H1 (cell line): Measurements from ENCODE around the gene INSIG1. TPM values are rescaled to one million over a fixed set of nuclear protein-coding genes. Genes with fewer than 3 reads are reported as not detected.
A peak's percentile ranks its signal among the peaks of the same experiment; 100 is the strongest.

Source experiments
- CTCF ChIA-PET: fragments of 300-600 bp; sonication (Branson Sonifier 250); formaldehyde crosslinking; loops from one replicate; lab custom pipeline; 2021; ENCODE audit not compliant: partially characterized antibody; lab: Charles Lee
- POLR2A ChIA-PET: fragments of 300-600 bp; sonication (Branson Sonifier 250); formaldehyde crosslinking; loops from one replicate; lab custom pipeline; 2021; ENCODE audit warnings: inconsistent platforms; ENCODE audit not compliant: partially characterized antibody; lab: Charles Lee
- DNase-seq, 2 experiments: peaks; one replicate each; pipeline versions ENCODE4 v3.0.0 to v3.0.0-alpha.2; 2010 to 2022; ENCODE audit warnings: low spot score in 2 of 2, low read depth in 1 of 2, mixed read lengths in 1 of 2
- FAIRE-seq: peaks from 2 replicates; lab custom pipeline; 2011; peaks lifted over from hg19 to GRCh38; lab: Jason Lieb, UNC
- H2AFZ ChIP-seq: 2 replicates; pipeline ENCODE4 v1.8.1; 2012; ENCODE audit warnings: low read length, inconsistent platforms
- H2AK5ac ChIP-seq: 2 replicates; pipeline ENCODE4 v1.6.1; 2013; ENCODE audit warnings: low read depth, low read length
- H2BK120ac ChIP-seq: replicated peaks from 2 replicates; pipeline ENCODE3; 2013; ENCODE audit warnings: low read depth, low read length, inconsistent platforms
- H2BK12ac ChIP-seq: 2 replicates; pipeline ENCODE4 v1.6.1; 2013; ENCODE audit warnings: low read depth, low read length
- H2BK15ac ChIP-seq: 2 replicates; pipeline ENCODE4 v1.6.1; 2013; ENCODE audit warnings: low read length
- H2BK20ac ChIP-seq: 2 replicates; pipeline ENCODE4 v1.6.1; 2013; ENCODE audit warnings: low read length
- H2BK5ac ChIP-seq: 2 replicates; pipeline ENCODE4 v1.6.1; 2013; ENCODE audit warnings: low read depth, low read length
- H3K14ac ChIP-seq: 2 replicates; pipeline ENCODE4 v1.6.1; 2013; ENCODE audit warnings: inconsistent platforms; ENCODE audit not compliant: insufficient read length
- H3K18ac ChIP-seq: 2 replicates; pipeline ENCODE4 v1.6.1; 2013; ENCODE audit warnings: low read length; ENCODE audit errors: extremely low read depth
- H3K23ac ChIP-seq: 2 replicates; pipeline ENCODE4 v1.6.1; 2013; ENCODE audit warnings: inconsistent platforms; ENCODE audit not compliant: insufficient read length
- H3K23me2 ChIP-seq: 2 replicates; pipeline ENCODE4 v1.6.1; 2013; ENCODE audit warnings: low read depth, low read length
- H3K27ac ChIP-seq: 2 replicates; pipeline ENCODE4 v1.6.1; 2011; ENCODE audit warnings: low read depth, low read length, inconsistent platforms
- H3K27me3 ChIP-seq, 4 experiments: replicated peaks in 1 of 4; 1 replicate in 1 of 4; 2 replicates in 3 of 4; pipeline versions ENCODE4 v1.6.1 to v1.8.1; 2011 to 2013; ENCODE audit warnings: low read length in 3 of 4, mild to moderate bottlenecking in 3 of 4, inconsistent platforms in 2 of 4, mixed read lengths in 2 of 4, moderate library complexity in 1 of 4; ENCODE audit not compliant: control insufficient read depth in 3 of 4, insufficient read depth in 3 of 4; ENCODE audit errors: extremely low read depth in 1 of 4
- H3K36me3 ChIP-seq, 4 experiments: 2 replicates each; pipeline versions ENCODE4 v1.6.1 to v1.8.1; 2011 to 2013; ENCODE audit warnings: mild to moderate bottlenecking in 4 of 4, low read length in 3 of 4, moderate library complexity in 2 of 4, control low read depth in 1 of 4, inconsistent platforms in 1 of 4; ENCODE audit not compliant: insufficient read depth in 4 of 4, control insufficient read depth in 2 of 4
- H3K4ac ChIP-seq: replicated peaks from 2 replicates; pipeline ENCODE3; 2013; ENCODE audit warnings: low read length, low read depth, mixed read lengths, inconsistent platforms; ENCODE audit not compliant: insufficient read length
- H3K4me1 ChIP-seq, 4 experiments: replicated peaks in 1 of 4; 1 replicate in 1 of 4; 2 replicates in 3 of 4; pipeline versions ENCODE4 v1.6.1 to v1.8.1; 2011 to 2013; ENCODE audit warnings: low read length in 3 of 4, inconsistent platforms in 2 of 4, mixed read lengths in 1 of 4; ENCODE audit not compliant: insufficient read depth in 4 of 4, control insufficient read depth in 3 of 4
- H3K4me2 ChIP-seq, 2 experiments: 2 replicates each; pipeline versions ENCODE4 v1.6.1 to v1.8.1; 2011 to 2013; ENCODE audit warnings: low read depth in 2 of 2, low read length in 2 of 2, control low read depth in 1 of 2, inconsistent platforms in 1 of 2, mild to moderate bottlenecking in 1 of 2; ENCODE audit not compliant: insufficient read depth in 1 of 2
- H3K4me3 ChIP-seq, 4 experiments: fragments of 200-600, 300-600 bp in 1 of 4; sonication (generic), shearing (Covaris generic), sonication (Bioruptor Twin) in 1 of 4; 2 replicates each; pipeline versions ENCODE4 v1.5.1 to v1.8.1; 2011 to 2016; ENCODE audit warnings: low read length in 4 of 4, low read depth in 3 of 4, control low read depth in 2 of 4, inconsistent platforms in 2 of 4, mild to moderate bottlenecking in 2 of 4, mixed read lengths in 1 of 4, moderate library complexity in 1 of 4; ENCODE audit not compliant: insufficient read depth in 2 of 4; ENCODE audit errors: extremely low read depth in 1 of 4
- H3K56ac ChIP-seq: replicated peaks from 2 replicates; pipeline ENCODE3; 2013; ENCODE audit warnings: low read depth, mild to moderate bottlenecking, mixed read lengths, low read length, inconsistent platforms; ENCODE audit not compliant: insufficient read length
- H3K79me1 ChIP-seq: 2 replicates; pipeline ENCODE4 v1.6.1; 2013; ENCODE audit warnings: low read depth, low read length, control low read depth
- H3K79me2 ChIP-seq, 2 experiments: 2 replicates each; pipeline versions ENCODE4 v1.6.1 to v1.8.1; 2012 to 2013; ENCODE audit warnings: low read length in 2 of 2, mild to moderate bottlenecking in 2 of 2, inconsistent platforms in 1 of 2; ENCODE audit not compliant: insufficient read depth in 2 of 2, control insufficient read depth in 1 of 2
- H3K9ac ChIP-seq, 4 experiments: replicated peaks in 1 of 4; 1 replicate in 1 of 4; 2 replicates in 3 of 4; pipeline versions ENCODE4 v1.6.1 to v1.8.1; 2011 to 2013; ENCODE audit warnings: low read depth in 3 of 4, low read length in 3 of 4, control low read depth in 2 of 4, mild to moderate bottlenecking in 2 of 4, moderate library complexity in 2 of 4, inconsistent platforms in 1 of 4; ENCODE audit errors: extremely low read depth in 1 of 4
- H3K9me3 ChIP-seq, 2 experiments: 2 replicates each; pipeline versions ENCODE4 v1.6.1 to v1.8.1; 2012 to 2013; ENCODE audit warnings: mild to moderate bottlenecking in 2 of 2, moderate library complexity in 2 of 2, control low read depth in 1 of 2, inconsistent platforms in 1 of 2, low read depth in 1 of 2, low read length in 1 of 2, mixed read lengths in 1 of 2; ENCODE audit not compliant: insufficient read depth in 2 of 2
- H4K20me1 ChIP-seq, 2 experiments: replicated peaks in 1 of 2; 2 replicates each; pipeline versions ENCODE3 to v1.8.1; 2011 to 2013; ENCODE audit warnings: inconsistent platforms in 2 of 2, low read length in 2 of 2, mild to moderate bottlenecking in 1 of 2; ENCODE audit not compliant: insufficient read depth in 2 of 2, control insufficient read depth in 1 of 2
- H4K5ac ChIP-seq: 2 replicates; pipeline ENCODE4 v1.6.1; 2013; ENCODE audit warnings: low read length, low read depth, mixed read lengths, inconsistent platforms; ENCODE audit not compliant: insufficient read length
- H4K8ac ChIP-seq: 2 replicates; pipeline ENCODE4 v1.8.0; 2013; ENCODE audit warnings: mild to moderate bottlenecking, moderate library complexity, low read length, inconsistent platforms; ENCODE audit not compliant: insufficient read depth; ENCODE audit errors: extremely low read depth
- H4K91ac ChIP-seq: replicated peaks from 2 replicates; pipeline ENCODE3; 2013; ENCODE audit warnings: low read length, mixed read lengths, inconsistent platforms; ENCODE audit not compliant: insufficient read length
- ATF3 ChIP-seq: IDR thresholded peaks from 2 replicates; pipeline ENCODE4 v1.6.1; 2011; ENCODE audit warnings: low read depth, mild to moderate bottlenecking, low read length; ENCODE audit not compliant: insufficient read depth
- BACH1 ChIP-seq: IDR thresholded peaks from 2 replicates; pipeline ENCODE4 v1.6.1; 2012; ENCODE audit warnings: low read length, improper control_type of control experiment
- EZH2 ChIP-seq: fragments of 200-600 bp; sonication (generic); IDR thresholded peaks from 2 replicates; pipeline ENCODE4 v1.7.1; 2012; ENCODE audit warnings: low read depth, mild to moderate bottlenecking, moderate library complexity, low read length, inconsistent platforms; ENCODE audit not compliant: severe bottlenecking
- GTF2F1 ChIP-seq: IDR thresholded peaks from 2 replicates; pipeline ENCODE4 v1.6.1; 2012; ENCODE audit warnings: low read depth, low read length, improper control_type of control experiment, borderline replicate concordance
- KDM5A ChIP-seq: fragments of 200-600 bp; IDR thresholded peaks from 2 replicates; pipeline ENCODE4 v1.7.1; 2012; ENCODE audit warnings: mild to moderate bottlenecking, low read length, inconsistent platforms, mixed read lengths
- MAX ChIP-seq: IDR thresholded peaks from 2 replicates; pipeline ENCODE4 v1.6.1; 2012; ENCODE audit warnings: inconsistent platforms
- RBBP5 ChIP-seq: IDR thresholded peaks from 2 replicates; pipeline ENCODE4 v1.7.1; 2012; ENCODE audit warnings: low read depth, mild to moderate bottlenecking, inconsistent platforms, low read length, moderate library complexity, borderline replicate concordance
- RFX5 ChIP-seq: IDR thresholded peaks from 2 replicates; pipeline ENCODE4 v1.6.1; 2011; ENCODE audit warnings: low read depth, low read length, improper control_type of control experiment, borderline replicate concordance
- SIRT6 ChIP-seq: IDR thresholded peaks from one replicate; pipeline ENCODE4 v1.7.1; 2012; ENCODE audit warnings: low read length, inconsistent platforms
- SIX5 ChIP-seq: IDR thresholded peaks from 2 replicates; pipeline ENCODE4 v1.6.1; 2011; ENCODE audit warnings: mild to moderate bottlenecking, low read depth, low read length
- TCF12 ChIP-seq: IDR thresholded peaks from 2 replicates; pipeline ENCODE4 v1.6.1; 2011; ENCODE audit warnings: low read depth, mild to moderate bottlenecking, low read length
- WGBS, 2 experiments: shearing (Covaris generic) in 1 of 2; methylation state at CpG; one replicate each; pipeline versions ENCODE4 v1.1.6 to v1.1.7; 2013 to 2015; ENCODE audit warnings: low lambda C conversion rate in 2 of 2, mixed read lengths in 2 of 2, inconsistent platforms in 1 of 2, low coverage in 1 of 2, missing lambda C conversion rate in 1 of 2; ENCODE audit not compliant: insufficient replicate concordance in 2 of 2, insufficient coverage in 1 of 2, insufficient read length in 1 of 2; ENCODE audit errors: extremely low coverage in 1 of 2, missing lambda C conversion rate in 1 of 2; 5-methylcytosine and 5-hydroxymethylcytosine counted together
- polyA plus RNA-seq, 7 experiments: library from polyadenylated mRNA; depleted of rRNA in 3 of 7; stranded (reverse) in 5 of 7; unstranded in 2 of 7; fragments of >200 nt in 5 of 7; fragments of 200-250 nt in 2 of 7; gene quantifications; 1 replicate in 5 of 7; 2 replicates in 1 of 7; 4 replicates in 1 of 7; pipeline versions ENCODE4 v1.2.1 to v1.2.3, GENCODE V29; 2011 to 2013; ENCODE audit warnings: missing spikeins in 2 of 7, mixed read lengths in 2 of 7
- total RNA-seq: library from RNA; stranded (reverse); fragmentation: NEBNext Ultra II Directional; extraction: Animal tissue kit (Norgen Biotek cat#: 25700); gene quantifications from 2 replicates; pipeline ENCODE4 v1.2.1, GENCODE V29; 2021

INSIG1 gene
- total and polyA plus RNA-seq, 2 of the 8 experiments (the other 6 are each of a cell fraction or from before 2014, with no cell fraction given): 40.0 to 58.4 TPM

DNA sequence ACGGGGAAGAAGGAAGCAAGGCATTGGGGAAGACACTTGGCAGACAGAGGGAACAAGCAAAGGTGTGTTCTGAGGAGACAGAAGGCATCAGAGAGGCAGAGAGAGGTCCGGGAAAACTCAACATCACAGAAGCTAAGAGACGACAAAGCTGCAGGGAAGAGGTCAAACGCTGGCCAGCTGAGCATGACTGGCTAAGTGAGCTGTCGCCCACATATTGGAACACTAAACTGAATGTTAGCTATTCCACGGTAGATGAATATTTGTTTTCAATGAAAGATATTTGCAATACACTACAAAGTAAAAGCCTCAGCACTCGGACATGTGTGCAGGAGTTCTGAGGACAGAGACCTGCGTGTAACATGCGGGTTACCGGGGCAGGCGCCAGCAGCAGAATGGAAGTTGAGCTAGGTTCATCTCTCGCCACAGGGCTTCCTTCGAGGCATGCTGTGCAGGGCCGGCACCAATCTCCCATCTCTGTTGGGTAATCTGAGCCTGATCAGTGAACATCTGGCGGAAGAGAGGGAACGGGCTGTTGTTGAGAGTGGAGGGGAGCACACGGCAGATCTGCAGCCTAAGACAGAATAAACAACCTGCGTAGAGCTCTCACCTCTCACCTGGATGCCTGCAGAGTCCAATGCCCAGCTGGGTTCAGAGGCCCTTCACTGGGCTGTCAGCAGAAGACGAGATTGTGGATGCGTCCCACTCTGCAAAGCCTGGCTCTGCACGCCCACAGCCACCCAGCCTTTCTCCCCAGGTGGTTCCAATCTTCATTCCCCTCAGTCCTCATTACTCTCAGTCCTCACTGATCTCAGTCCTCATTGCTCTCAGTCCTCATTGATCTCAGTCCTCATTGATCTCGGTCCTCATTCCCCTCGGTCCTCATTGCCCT is 35.9 kb downstream of the INSIG1 start:
- Histone ChIP-seq H2BK120ac (no peak overlapping the region), H3K23ac (no peak overlapping the region), H3K56ac (no peak overlapping the region), H3K4ac (no peak overlapping the region), H4K91ac (no peak overlapping the region), H3K18ac (no peak overlapping the region), H3K36me3 (no peaks in the 10 kb centered on the region), H3K79me1 (no peaks in the 10 kb centered on the region), H3K4me2 (no peak overlapping the region), H2BK12ac (no peak overlapping the region), H4K20me1 (no peaks in the 10 kb centered on the region), H3K79me2 (no peaks in the 10 kb centered on the region), H3K4me1 (peaks cover 0 to 2% (median under 1%) of the 10 kb centered on the region in 4 experiments; a peak in 1 of 7 replicates), H3K4me3 (no peak overlapping the region), H2AK5ac (peak overlapping the region; percentile 86; the same call in 1 of the 2 replicates), H2BK5ac (no peak overlapping the region), H4K8ac (no peak overlapping the region), H3K27me3 (no peaks in the 10 kb centered on the region), H3K23me2 (peaks cover 4% of the 10 kb centered on the region; the same call in 1 of the 2 replicates), H2BK15ac (no peak overlapping the region), H3K27ac (no peak overlapping the region), H3K9me3 (no peaks in the 10 kb centered on the region), H2BK20ac (no peak overlapping the region), H2AFZ (no peak overlapping the region), H4K5ac (no peak overlapping the region), H3K14ac (no peak overlapping the region), H3K9ac (no peak overlapping the region)
- FAIRE-seq (no peak), DNase-seq (no peak)
- WGBS, 2 experiments: 90% methylated on average over 23 of the region's 23 CpGs; no CpG with 5 or more reads in 1 of the 2 experiments
- CTCF ChIA-PET: interaction anchor here (0.6 to 3.7 kb wide), 6 partner anchors 9 to 407 kb away, joined by 3 to 16 read pairs (median 5); no protein-coding TSS in a partner anchor
- POLR2A ChIA-PET: interaction anchor here (1.3 kb wide), 1 partner anchor 36 kb away, joined by 3 read pairs; the partner anchor contains the start of gene INSIG1
- no peak for TF ChIP-seq SIRT6
- TF ChIP-seq TCF12: no peak
- no peak for TF ChIP-seq MAX
- TF ChIP-seq RBBP5: no peak
- TF ChIP-seq SIX5: no peak
- TF ChIP-seq KDM5A: no peak
- TF ChIP-seq ATF3: no peak
- no peak for TF ChIP-seq GTF2F1
- no peak for TF ChIP-seq BACH1
- no peak for TF ChIP-seq EZH2
- no peak for TF ChIP-seq RFX5
